ENCODE measurements around the gene GRHL1. TPM values are rescaled to one million over a fixed set of nuclear protein-coding genes. Genes with fewer than 3 reads are reported as not detected.

GRHL1 gene
- total RNA-seq, 1 experiment from 2014 or later, result 2.5 TPM

DNA sequence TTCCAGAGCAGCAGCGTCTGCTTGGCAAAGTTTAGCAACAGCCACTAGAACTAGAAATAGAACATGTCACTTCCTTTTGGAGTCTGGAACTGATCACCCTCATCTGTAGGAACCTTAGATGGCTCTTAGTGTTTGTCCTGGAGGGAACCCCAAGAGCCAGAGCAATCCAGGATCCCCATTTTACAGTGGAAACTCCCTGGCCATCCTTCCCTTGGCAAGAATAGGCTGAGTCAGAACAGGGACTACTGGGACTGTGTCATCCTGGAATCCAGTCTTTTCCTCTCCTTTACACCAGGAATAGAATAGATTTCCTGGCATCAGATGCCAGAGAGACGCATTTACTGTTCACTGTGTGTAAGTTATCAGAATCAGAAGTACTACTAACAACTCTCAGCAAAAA lies 33.2 kb upstream of the GRHL1 start:
- H3K56ac ChIP-seq (ENCODE audit: insufficient read length, low read depth, low read length), result no peak overlapping the region
- no peak overlapping the region for H2BK20ac ChIP-seq (ENCODE audit: low read depth, low read length, poor library complexity, severe bottlenecking)
- DNase-seq, result no peak
- no peaks in the 10 kb centered on the region for H3K4me1 ChIP-seq (ENCODE audit: insufficient read depth, low read length)
- no peak overlapping the region for H3K27ac ChIP-seq (ENCODE audit: insufficient read length, low read depth, low read length)
- no peak overlapping the region for H3K9ac ChIP-seq (ENCODE audit: extremely low read depth, insufficient read length, low read length)
- no peaks in the 10 kb centered on the region for H3K23me2 ChIP-seq (ENCODE audit: insufficient read length, low read depth, low read length, poor library complexity, severe bottlenecking)
- no peak overlapping the region for H3K23ac ChIP-seq (ENCODE audit: insufficient read length, low read depth, low read length)
- no peak overlapping the region for H3K14ac ChIP-seq (ENCODE audit: insufficient read depth, low read length)
- H3K27me3 ChIP-seq (ENCODE audit: insufficient read depth, low read length), result no peaks in the 10 kb centered on the region
- H3K79me1 ChIP-seq (ENCODE audit: insufficient read depth, low read depth, low read length, poor library complexity, severe bottlenecking), result no peaks in the 10 kb centered on the region
- no peak overlapping the region for H3T11ph ChIP-seq (ENCODE audit: low read length)
- Mint-ChIP-seq H3K27ac (no peak overlapping the region), H3K36me3 (ENCODE audit: insufficient read depth in 1 of 3, low read depth in 3 of 3) (peaks cover 0 to 45% (median 22%) of the 10 kb centered on the region in 3 experiments; a peak in 6 of 7 replicates), H3K27me3 (ENCODE audit: low read depth) (no peaks in the 10 kb centered on the region), H3K9me3 (no peaks in the 10 kb centered on the region), H3K4me1 (no peaks in the 10 kb centered on the region), H3K4me3 (no peak overlapping the region)
- H4K91ac ChIP-seq (ENCODE audit: insufficient read length, low read depth, low read length), result no peak overlapping the region
- no peak overlapping the region for H4K5ac ChIP-seq (ENCODE audit: insufficient read length, low read depth, low read length)
- no CpG with 5 or more reads among the region's 2 CpGs for WGBS (ENCODE audit: extremely low coverage, insufficient read length, low lambda C conversion rate)
- no peak overlapping the region for H4K8ac ChIP-seq (replicated peaks; ENCODE audit: insufficient read length, low read depth, low read length)
- no peaks in the 10 kb centered on the region for H4K20me1 ChIP-seq (ENCODE audit: control insufficient read depth, insufficient read depth, insufficient read length)
- TF ChIP-seq, protein P1, sequence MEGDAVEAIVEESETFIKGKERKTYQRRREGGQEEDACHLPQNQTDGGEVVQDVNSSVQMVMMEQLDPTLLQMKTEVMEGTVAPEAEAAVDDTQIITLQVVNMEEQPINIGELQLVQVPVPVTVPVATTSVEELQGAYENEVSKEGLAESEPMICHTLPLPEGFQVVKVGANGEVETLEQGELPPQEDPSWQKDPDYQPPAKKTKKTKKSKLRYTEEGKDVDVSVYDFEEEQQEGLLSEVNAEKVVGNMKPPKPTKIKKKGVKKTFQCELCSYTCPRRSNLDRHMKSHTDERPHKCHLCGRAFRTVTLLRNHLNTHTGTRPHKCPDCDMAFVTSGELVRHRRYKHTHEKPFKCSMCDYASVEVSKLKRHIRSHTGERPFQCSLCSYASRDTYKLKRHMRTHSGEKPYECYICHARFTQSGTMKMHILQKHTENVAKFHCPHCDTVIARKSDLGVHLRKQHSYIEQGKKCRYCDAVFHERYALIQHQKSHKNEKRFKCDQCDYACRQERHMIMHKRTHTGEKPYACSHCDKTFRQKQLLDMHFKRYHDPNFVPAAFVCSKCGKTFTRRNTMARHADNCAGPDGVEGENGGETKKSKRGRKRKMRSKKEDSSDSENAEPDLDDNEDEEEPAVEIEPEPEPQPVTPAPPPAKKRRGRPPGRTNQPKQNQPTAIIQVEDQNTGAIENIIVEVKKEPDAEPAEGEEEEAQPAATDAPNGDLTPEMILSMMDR (conservative IDR thresholded peaks at IDR 0.05), result no peak
- no peaks in the 10 kb centered on the region for H3K9me3 ChIP-seq (ENCODE audit: control insufficient read depth, low read depth, low read length)
- H3K4ac ChIP-seq (ENCODE audit: low read depth, low read length), result no peak overlapping the region
- H2AFZ ChIP-seq (ENCODE audit: low read length), result no peak overlapping the region
- no peak overlapping the region for H3K18ac ChIP-seq (ENCODE audit: insufficient read length, low read depth, low read length)
- H2BK5ac ChIP-seq (ENCODE audit: insufficient read length, low read length), result no peak overlapping the region
- H2BK15ac ChIP-seq (ENCODE audit: low read depth, low read length), result no peak overlapping the region
- no peak overlapping the region for H2BK120ac ChIP-seq (ENCODE audit: low read depth, low read length, poor library complexity, severe bottlenecking)
- H2BK12ac ChIP-seq (ENCODE audit: insufficient read length, low read depth, low read length), result no peak overlapping the region
- H3K79me2 ChIP-seq (ENCODE audit: insufficient read depth, low read length), result no peaks in the 10 kb centered on the region
- H2AK5ac ChIP-seq (ENCODE audit: insufficient read length, low read length), result no peak overlapping the region
- no peak overlapping the region for H3K4me2 ChIP-seq (ENCODE audit: insufficient read depth, insufficient read length, low read length)
